Limb (tissue), 2 donors: ENCODE data around the gene PAX5.

Experiments
- DNase-seq, 2 donors: peaks; one replicate each; pipeline ENCODE4 v3.0.0-alpha.2; 2016; ENCODE audit errors: extremely low spot score in 2 of 2

PAX5 gene

GRCh38 chr9:36988848-36989247 is 45.2 kb downstream of the PAX5 start:
- no peak for DNase-seq

DNA sequence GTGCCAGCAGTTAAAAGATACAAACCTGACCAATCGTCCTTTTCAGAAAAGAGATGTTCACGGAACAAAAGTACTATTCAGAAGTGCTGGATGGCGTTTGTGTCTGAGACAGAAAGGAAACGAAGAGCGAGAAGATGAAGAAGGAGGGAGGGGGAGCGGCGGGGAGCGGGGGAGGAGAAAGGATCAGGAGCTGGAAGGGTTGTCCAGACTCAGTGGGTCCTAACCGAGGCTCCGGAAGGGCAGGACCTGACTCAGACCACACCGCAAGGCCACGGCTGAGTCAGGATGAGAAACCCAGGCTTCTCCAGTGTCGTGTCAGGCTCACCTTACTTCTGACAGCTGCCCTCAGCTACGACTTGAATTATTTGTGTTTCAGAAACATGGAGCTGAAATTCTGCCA is 46.2 kb downstream of the PAX5 start:
- no peak for DNase-seq

GRCh38 chr9:36987409-36987808 is 46.7 kb downstream of the PAX5 start:
- no peak for DNase-seq

DNA sequence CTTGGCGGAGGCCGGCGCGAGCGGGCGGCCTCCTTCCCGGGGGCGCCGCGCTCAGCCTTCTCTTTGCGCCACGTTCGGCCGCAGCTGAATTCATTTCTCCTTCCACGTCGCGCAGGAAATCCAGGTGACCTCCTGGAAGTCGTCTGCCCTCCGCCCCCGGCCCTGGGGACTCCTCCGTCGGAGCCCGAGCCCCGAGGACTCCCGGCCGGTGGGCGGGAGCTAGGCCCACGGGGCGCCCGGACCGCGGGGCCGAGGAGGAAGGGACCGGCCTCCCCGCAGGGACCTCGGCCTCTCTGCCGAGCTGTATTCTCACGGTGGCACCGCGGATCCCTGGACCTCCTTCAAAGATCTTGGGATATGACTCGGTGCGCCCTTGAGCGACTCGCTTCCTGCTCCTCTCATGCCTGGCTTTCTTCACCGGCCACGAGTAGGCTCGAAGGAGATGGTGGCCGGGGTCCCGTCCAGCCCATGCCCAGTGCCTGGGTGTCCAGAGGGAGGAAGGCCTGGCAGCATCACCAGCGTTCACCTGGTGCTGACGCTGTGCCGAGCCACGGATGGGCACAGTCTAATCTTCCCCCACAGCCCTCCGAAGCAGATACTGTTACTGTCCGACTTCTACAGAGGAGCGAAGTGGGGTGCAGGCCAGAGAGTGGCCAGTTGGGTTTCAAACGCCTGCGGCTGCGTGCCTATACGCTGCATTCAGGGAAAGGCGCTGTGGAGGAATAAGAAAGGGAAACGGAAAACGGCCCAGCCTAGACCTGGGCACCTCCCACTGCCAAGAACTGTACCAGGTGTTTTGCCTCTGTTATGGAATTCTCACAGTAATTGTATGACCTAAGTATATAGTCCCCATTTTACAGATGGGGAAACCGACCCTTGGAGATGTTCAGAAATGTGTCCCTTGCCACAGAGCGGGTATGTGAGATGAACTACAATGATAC is 47.3 kb downstream of the PAX5 start:
- no peak for DNase-seq

- no peak for DNase-seq
These were observed 48.1 kb downstream of the PAX5 start for GRCh38 chr9:36985769-36986467.

DNA sequence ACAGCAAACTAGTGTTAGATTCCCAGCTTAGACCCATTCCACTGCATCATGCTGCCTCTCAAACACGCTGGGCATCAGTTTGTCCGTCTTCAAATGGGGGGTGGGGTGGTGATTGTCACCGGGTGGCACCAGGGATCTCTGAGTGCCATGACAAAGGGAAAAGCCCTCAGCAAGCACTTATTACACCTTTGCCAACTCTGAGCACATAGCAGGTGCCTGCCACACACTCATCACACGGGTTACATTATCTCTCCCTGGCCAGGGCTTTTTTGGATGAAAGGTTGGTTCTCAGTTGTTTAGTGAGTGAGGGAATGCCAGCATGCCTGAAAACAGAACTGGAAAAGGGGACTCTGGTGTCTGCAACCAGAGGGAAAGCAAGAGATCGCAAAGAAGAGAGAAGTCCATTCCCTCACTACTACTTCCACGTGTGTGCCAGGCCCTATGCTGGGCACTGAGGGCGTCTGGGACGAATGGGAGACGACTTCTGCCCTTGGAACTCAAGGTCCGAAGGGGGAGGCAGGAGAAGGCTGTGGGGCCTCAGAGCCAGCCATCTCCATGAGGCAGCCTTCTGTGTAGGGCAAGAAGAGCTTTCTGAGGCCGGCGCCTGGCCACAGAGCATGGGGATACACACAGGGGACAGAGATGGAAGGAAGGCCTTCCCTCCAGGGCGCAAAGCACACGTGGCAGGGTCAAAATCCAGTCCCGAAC is 48.9 kb downstream of the PAX5 start:
- DNase-seq, result no peak

- no peak for DNase-seq
These were observed 53.7 kb downstream of the PAX5 start for GRCh38 chr9:36980148-36980974.

DNA sequence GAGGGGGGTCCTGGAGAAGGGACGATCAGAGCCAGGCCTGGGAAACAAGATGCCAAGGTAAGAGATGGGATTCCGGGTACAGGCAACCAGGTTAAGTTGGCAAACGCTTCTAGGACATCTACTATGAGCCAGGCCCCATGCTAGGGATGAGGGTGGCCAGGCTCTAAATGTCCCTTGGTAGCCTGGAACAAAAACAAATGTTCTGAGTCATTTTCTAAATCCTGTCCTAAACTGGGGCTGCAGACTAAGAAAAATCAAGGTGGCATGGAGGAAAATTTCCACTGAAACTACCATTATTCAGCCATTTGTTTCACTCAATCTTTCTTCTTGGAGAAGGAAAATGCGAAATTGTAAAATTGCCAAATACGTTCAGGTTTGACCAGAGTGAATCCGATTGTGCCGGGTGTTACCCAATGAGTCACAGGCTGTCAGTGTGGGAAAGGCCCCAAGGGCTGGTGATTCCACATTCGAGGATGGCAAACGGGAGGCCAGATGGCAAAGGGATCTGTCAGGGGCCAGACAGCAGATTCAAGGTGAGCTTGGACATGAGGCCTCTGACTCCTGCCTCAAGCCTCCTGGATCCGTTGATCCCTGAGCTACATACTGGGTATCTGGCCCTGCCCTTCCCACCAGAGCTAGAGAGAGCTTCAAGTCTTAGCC is 57.6 kb downstream of the PAX5 start:
- peak in 1 of 2 donors; percentile 7 for DNase-seq

- DNase-seq, result peak in 1 of 2 donors; percentile 8
These were observed 59.3 kb downstream of the PAX5 start for GRCh38 chr9:36974731-36975130.

DNA sequence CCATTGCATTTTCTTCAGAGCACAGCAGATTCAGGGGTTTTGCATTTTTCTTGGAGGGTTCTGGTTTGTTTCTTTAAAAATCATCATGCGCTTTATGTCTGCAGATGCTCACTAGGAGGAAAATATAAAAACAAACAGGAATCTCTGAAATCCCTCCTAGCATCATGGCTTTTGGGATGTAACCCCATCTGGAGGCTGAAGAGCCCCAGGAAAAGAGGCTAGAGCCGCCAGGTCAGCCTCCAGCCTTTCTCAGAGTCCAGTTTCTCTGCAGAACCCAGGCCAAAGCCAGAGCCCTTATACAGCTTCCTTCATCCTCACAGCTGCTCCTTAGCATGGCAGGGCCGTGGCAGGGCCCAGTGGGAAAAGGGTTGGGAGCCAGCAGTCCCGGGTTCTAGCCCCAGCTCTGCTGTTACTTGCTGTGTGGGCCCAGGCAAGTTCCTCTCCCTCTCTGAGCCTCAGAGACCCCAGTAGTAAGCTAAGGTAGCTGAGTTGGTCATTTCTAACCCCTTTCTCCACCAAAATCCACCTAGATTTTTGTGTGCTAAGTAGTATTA is 62.1 kb downstream of the PAX5 start:
- DNase-seq, result peak in 1 of 2 donors; percentile 4

GRCh38 chr9:36970007-36970888 is 63.8 kb downstream of the PAX5 start:
- no peak for DNase-seq

DNA sequence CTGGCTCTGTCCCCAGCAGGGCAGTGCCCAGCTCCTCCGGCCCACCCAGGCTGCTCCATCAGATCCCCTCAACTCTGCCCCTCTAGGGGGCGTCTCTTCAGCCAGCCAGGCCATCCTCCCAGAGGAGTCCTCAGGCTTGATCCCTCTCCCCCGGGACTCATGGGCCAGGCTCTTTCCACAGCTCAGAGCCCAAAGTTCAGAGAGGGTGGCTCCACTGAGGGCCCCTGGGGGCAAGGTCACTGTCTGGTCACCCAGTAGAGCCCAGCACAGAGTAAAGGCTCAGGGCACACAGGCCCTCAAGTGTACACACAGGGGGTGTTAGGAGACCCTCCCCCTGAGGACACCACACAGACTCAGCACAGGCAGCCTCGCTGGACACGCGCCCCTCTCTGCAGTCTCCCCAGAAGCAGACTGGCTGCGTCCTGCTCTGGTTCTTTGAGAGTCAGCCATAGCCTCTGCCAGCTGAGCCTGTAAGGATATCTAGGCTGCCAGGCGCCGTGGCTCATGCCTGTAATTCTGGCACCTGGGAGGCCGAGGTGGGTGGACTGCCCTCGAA is 64.8 kb downstream of the PAX5 start:
- DNase-seq, result no peak

- DNase-seq, result no peak
These were observed 65.4 kb downstream of the PAX5 start for GRCh38 chr9:36968574-36969215.

DNA sequence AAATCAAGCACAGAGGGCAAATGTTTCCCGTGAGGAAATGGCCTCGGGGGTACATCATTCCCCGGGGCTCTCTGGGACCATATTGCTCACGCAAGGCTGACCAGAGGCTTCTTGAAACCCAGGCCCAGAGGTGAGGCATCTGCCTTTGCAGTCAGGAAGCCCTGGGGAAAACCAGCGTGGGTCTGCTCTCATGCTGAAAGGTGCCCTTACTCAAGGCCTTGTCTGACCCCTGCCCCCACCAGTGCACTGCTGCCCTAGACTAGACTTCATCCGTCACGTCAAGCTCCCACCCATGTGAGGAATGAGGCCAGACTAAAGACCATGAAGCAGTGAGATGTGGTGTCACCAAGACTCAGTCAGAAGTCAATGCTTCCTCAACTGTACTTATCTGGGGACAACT is 66.1 kb downstream of the PAX5 start:
- DNase-seq, result no peak

GRCh38 chr9:36966371-36967097 is 67.5 kb downstream of the PAX5 start:
- DNase-seq, result no peak

GRCh38 chr9:36964791-36965190 is 69.3 kb downstream of the PAX5 start:
- peak in 1 of 2 donors; percentile 14 for DNase-seq

- peak in 1 of 2 donors; percentile 29 for DNase-seq
These were observed 70.7 kb downstream of the PAX5 start for GRCh38 chr9:36963346-36963745.

GRCh38 chr9:36962691-36963090 is 71.4 kb downstream of the PAX5 start:
- DNase-seq, result peak in 1 of 2 donors; percentile 19
